ENCODE data around the gene TTC34.
A peak's percentile ranks its signal among the peaks of the same experiment; 100 is the strongest.

TTC34 gene, protein sequence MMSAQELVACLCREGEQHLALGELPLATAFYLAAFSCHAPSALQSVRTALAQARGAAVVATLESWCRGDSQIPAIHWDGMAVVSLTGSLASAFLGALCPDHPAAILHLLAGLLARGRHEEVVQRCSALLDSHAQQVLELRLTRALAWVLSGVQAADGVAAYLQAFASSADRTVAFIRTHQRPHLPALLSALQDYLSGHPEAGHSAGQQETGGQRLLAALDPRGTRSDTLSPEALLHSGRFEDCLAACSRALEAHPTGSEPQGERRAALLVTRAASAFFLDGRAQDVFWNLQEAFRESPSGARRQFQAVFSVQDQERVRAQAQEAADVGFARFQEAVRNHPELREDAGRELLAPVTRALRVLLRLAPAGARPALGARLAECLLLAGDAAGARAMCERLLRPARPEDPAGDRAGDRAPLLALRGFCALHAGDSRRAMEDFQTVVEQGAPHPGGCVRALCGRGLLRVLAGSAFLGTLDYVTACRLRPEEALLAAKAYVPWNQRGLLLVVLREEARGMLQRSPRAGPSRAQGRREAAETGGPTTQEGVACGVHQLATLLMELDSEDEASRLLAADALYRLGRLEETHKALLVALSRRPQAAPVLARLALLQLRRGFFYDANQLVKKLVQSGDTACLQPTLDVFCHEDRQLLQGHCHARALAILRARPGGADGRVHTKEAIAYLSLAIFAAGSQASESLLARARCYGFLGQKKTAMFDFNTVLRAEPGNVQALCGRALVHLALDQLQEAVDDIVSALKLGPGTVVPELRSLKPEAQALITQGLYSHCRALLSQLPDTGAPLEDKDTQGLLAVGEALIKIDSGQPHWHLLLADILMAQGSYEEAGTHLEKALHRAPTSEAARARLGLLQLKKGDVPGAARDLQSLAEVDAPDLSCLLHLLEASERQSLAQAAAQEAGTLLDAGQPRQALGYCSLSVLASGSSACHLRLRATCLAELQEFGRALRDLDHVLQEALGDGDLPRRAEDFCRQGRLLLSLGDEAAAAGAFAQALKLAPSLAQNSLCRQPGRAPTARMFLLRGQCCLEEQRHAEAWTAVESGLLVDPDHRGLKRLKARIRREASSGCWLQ

DNA sequence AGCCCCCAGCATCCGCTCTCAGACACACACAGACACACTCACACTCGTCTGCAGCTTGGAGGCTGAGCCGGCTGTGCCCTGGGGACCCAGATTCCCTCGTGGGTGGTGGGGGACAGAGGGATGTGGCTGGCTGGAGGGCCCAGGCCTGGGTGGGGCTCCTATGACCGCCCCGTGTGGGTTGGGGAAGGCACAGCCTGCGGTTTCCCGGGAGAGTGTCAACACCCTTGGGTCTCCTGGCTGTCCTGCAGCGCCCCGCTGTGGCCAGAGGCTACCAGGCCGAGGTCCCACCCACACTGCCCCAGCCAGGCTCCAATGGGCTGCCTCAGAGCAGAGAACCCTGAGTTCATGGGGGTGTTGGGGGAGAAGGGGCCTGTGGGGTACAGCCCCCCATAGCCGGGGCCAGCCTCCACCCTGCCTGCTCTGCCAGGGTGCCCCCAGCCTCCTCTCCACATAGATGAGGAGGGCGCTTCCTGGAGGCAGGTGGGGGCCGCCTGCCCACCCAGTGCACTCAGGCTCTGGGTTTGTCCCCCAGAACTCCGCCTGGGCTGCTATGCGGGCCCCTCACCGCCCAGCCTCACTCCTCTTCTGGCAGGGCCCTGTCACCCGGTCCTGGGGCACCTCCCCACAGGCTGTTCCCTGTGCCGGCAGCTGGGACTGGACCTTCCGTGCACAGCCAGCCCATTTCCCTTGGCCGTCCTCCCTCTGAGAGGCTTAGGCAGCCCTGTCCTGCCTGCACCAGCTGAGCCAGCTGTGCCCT, at the start of gene TTC34:
TSS of gene TTC34 (minus strand) at position 159 of the 757 bp plus-strand sequence. CDS start 866 bp downstream, outside the sequence.
- peak; percentile 41 for DNase-seq

DNA sequence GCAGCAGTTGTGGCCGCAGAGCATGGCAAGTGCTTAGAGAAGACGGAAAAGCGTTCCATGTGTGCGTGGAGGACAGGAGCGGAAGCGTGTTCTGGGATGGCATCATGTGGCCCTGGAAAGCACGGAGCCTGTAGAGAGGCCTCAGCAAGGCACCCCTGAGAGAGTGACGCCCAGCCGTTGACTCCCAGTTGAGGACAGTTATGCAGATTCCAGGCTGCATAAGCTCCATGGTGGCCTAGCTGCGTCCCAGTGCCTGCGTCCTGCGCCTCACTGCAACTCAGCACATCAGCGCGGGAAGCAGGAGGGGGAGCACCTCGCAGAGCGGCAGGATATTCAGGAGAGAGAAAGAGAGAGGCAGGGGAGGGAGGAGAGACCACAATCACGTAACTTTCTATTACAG, 49.0 kb upstream of the TTC34 start:
- no peak for DNase-seq

DNA sequence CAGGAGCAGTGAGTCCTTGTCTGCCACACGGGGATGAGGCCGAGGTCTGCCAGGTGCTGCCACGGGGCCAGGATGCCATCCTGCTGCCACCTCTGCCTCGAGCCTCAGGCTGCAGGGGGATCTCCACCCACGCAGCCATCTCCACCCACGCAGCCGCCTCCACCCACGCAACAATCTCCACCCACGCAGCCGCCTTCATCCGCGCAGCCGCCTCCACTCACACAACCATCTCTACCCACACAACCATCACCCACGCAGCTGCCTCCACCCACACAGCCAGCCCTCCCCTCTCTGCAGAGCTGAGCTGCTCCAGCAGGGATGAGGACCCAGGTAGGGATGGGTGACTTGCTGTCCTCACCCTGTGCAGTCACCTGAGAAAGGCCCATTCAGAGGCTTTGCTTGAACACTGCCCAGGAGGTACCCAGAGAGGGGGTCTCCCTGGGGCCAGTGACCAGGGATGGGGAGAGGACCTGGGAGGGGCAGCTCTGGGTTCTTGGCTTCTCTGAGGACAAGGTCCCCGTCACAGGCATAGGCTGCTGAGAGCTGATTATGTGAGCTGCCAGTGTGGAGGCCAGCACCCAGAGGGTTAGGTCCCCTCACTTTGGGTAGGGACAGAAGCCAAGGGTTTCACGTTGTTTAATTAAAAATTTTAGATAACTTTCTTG, 46.6 kb upstream of the TTC34 start:
- DNase-seq = no peak

DNA sequence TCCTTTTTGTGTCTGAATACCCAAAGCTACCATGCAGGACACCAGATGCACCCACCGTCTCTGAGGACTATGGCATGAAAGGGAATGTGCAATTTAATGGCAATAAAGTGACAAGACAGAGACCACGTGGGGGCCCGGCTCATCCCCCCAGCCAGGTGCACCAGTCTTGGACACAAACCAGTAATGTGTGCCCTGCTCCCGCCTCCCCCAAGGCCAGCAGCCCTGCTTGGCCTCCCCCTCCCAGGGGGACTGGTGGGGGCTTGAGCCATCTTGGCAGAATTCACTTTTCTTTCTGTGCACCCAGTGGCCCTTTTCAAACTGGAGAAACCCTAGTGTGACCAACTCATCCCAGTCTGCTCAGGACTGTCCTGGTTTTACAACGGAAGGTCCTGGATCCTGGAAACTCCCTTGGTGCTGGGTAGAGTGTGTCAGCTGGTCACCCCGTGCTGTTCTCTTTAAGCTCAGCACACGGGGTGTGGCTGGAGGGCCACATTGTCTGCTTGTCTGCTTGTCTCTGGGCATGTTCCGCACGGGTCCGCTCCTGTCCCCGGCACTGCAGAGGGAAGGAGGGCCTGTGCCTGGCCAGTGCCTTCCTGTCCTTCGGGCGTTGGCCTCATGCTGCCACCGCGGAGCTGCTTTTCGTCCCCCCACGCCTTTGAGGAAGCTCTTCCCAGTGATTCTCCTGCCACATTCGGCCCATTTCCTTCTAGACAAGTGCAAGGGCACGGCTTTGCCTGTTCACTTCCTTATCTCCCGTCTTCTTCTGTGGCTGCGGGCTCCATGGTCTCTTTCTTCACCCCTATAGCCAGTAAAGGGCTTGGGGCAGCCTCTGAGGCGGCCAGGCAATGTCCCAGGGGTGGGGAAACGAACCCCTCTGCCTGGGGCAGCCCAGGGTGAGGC, 45.8 kb upstream of the TTC34 start:
- no peak for DNase-seq

DNA sequence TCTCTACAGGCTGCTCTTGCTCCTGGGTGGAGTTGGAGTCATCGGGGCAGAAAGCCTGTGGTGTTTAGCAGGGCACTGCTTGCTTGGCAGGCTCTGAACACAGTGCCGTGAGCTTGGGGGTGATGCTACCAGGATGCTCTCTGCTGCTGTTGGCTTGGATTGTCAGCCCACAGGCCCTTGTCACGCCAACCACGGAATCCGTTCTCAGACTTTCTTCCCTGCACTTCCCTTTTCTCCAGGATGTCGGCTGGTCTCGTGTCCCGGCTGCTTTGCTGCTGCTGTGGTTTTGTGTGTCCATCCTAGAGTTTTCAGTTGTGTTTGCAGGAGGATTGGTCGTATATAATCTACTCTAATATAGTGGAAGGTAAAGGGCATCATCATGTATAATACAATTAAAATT, 44.4 kb upstream of the TTC34 start:
- no peak for DNase-seq

DNA sequence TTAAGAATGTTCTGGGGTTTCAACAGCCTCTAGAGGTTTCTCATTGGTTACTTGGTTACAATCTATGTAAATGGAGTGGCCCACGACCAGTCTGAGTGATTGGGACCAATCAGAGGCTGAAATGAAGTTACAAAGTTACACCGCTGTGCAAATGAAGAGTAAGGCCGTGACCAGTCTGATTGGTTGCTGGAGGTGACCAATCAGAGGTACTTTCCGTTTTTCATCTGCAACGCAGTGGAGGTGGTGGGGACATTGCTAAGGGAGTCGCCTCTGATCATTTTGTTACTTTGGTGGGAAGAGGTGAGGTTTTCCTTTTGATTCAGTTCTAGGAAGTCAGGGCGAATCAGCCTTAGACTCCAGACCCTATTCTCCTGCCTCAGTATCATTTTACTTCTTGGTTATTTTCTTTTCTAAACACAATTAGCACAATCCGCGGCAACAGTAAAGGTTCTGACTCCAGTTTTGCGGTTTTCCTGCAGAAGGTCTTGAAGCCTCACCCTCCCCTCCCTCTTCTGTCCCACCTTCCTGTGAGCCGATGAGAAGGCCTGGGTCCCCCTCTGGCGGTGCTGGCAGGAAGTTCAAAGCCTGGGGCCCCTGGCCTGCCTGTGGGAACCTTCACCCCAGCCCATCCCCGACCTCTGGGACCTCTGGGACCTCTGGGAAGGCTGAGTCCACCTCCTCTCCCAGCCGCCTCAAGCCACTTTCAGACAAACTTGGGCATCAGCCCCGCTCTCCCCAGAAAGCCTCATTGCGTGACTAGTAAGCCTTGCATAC, 38.7 kb upstream of the TTC34 start:
- peak; percentile 61 for DNase-seq

DNA sequence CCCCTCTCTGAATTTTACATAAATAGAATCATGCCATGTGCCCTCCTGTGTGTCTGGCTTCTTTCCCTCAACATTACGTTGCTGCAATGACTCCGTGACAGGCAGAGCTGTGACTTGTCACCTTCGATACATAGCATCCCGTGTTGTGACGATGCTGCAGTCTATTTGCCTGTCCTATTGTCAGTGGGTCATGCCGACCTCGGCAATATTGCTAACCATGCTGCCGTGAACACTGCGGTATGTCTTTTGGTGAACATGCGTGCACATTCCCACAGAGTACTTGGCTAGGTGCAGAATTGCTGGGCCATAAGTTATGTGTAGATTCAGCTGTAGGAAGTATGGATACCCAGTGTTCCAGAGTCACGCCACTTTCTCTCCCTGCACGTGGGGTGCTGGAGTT, 36.3 kb upstream of the TTC34 start:
- DNase-seq = no peak

DNA sequence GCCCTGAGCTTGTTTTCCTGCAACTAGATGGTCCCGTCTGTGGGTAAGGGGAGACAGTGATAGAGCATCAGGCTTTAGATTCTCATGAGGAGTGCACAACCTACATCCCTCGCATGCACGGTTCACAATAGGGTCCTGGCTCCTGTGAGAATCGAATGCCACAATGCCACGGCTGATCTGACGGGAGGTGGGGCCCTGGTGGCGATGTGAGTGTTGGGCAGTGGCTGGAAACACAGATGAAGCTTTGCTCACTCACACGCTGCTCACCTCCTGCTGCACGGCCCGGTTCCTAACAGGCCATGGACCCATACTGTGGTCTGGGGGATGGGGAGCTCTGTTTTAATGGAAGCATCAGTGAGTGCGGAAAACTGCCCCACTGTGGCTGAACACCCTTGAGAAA, 35.8 kb upstream of the TTC34 start:
- no peak for DNase-seq

DNA sequence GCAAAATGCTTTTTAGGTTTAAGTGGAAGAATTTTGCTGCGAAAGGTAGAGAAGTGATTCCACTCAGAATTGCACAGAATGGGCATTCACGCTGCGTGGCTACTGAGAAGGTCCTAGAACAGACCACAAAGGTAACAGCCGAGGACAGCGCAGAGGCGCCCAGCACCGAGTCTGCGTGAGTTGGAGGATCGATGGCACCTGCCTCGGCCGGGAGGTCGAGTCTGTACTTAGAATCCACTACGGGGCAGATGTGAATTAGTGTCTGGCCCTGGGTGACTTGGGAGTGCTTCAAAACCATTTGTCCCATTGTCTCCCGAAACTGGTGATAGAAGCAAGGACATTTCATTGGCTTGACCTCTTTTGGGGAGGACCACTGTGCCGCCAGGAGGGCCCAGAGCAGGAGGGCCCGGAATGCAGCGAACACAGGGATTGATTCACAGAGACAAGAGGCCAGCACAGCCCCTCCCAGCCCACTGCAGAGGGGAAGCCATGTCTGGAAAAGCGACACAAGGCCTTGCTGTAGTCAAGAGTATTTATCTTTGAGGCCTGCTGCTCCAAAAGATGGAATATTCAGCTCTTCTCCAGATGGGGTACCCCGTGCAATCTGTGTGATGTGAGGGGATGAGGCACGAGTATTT, 35.0 kb upstream of the TTC34 start:
- no peak for DNase-seq

DNA sequence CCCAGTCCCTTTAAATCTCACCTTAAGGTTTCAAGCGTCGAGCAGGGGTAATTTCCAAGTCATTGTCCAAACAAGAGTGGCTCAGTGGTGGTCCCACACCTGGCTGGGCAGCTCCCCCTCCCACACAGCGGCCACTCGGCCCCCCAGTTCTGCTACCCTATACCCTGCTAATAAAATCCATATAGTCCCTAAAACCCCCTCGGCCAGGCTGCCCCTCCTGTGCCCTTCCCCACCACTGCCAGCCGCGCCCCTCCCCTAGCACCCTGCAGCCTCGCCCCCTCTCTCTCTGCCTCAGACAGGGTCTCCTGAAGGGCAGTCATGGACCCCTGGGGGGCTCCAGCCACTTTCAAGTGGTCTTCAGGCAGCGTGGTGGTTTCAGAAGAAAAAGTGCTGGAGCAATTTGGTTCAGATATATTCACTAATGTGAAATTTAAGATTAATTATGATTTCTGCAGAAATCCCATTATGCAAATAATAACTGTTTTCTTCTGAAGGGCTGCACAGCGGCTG, 34.2 kb upstream of the TTC34 start:
- DNase-seq = no peak

DNA sequence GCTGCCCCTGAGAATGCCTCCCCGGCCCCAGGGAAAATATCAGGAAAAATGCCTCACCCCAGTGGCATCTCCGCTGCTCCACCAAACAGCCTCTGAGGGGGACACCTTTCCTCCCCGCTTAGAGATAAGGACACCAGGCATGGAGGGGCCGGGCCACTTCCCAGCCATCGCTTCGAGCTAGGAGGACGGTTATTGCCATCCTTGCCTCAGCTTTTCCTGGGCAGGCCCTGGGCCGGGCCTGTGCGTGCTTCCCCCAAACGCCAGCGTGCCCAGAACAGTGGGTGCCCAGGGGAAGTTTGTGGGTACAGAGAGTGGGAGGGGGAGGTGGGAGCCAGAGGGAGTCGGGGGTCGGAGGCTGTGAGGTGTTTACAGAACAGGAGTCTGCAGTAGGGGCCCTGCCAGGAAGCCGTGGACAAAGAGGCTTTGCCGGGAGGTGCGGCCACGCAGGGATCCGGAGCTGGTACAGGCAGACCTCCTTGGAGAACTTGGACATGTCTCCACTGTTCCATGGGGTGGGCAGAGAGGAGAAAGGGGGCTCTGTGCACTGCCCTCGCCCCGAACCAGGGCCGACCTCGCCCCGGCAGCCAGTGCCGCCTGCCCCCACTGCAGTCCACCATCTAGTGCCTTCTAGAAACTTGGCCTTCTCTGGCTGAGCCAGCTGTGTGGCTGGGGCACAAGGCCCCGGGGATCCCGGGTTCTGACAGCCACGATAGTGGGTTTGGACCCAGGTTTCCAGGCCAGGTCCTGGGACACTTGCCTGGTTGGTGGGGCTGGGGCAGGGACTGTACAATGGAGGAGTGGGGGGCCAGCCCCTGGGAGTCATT, 33.5 kb upstream of the TTC34 start:
- DNase-seq = no peak

DNA sequence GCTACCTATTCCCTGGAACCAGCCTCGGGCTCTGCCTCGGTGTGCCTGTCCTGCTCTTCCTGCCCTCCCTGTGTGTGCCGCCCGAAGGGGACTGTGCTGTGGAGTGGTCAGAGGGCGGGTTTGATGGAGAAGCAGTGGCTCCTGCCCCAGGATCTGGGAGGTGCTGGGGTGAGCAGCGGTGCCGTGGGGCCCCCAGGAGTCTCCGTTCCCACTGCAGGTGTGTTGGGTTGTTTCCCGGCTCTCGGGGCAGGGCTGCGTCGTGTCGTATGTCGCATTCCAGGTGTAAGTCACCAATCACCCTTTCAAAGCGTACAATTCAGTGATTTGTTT, 32.6 kb upstream of the TTC34 start:
- DNase-seq = no peak

DNA sequence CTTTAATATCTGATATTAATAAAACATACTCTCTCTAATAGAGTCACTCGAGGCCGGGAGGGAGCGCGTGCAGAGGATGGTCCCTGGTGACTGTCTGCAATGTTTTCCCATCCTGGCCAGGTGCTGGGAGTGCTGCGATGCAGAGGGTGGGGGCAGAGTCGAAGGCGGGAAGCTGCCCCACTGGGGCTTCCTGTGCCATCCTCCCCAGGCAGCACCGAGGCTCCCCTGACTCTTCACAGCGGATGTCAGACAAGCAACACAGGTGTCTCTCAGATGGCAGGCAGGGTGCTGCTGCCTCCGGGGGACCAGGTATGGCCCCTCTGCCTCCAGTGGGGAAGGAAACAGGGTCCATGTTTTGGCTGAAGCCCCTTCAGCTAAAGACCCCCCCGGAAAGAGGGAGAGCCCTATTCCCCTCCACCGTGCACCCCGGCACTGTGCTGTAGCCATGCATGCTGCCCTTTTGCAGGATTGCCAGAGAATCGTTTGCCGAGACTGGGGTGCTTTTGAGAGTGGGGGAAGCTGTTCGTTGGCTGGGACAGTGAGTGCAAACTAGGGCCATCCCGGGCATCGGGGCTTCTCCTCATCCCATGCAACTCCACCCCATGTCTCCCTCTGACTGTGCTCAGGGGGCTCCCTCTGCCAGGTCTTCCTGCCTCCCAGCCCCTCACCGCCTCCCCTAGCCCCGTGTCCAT, 32.1 kb upstream of the TTC34 start:
- DNase-seq = no peak

DNA sequence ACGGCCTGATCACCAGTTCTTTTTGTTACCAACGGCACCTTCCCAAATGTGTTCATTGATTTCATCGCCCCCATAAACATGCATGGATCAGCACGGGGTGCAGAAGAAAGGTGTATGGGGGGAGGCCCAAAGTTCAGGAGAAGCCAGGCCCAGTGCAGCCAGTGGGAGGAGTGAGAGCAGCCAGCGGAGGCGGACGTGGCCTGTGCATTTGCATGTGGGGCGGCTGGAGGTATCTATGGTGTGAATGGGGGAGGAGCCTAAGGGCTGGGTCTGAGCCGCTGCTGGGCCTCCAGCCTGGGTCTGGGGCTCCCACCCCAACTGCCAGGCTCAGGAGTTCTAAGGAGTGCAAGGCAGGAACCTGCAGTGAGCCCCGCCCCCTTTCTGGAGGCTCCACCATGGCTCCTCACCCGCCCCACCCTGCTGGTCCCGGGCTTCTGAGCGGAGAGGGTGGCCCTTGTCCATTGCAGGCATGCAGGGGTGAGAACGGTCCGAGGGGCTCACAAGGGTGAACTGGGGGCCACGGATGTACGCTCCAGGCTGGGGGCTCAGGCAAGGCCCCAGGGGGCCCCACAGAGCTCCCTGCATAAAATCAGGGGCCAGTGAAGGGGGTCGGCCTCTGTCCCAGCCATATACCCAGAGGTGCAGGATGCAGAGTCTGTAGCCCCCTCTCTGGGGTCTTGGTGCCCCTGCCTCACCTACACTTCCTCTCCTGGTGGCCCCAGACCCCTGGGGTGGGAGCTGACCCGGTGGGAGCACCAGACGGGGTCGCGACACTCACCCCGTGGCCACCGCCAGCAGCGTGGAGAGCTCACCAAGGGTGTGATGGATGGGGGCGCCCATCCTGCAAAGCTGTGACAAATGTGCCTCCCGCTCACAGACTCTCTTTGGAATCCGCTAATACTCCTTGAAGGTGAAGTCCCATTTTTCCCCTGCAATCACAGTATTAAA, 31.3 kb upstream of the TTC34 start:
- DNase-seq = no peak

DNA sequence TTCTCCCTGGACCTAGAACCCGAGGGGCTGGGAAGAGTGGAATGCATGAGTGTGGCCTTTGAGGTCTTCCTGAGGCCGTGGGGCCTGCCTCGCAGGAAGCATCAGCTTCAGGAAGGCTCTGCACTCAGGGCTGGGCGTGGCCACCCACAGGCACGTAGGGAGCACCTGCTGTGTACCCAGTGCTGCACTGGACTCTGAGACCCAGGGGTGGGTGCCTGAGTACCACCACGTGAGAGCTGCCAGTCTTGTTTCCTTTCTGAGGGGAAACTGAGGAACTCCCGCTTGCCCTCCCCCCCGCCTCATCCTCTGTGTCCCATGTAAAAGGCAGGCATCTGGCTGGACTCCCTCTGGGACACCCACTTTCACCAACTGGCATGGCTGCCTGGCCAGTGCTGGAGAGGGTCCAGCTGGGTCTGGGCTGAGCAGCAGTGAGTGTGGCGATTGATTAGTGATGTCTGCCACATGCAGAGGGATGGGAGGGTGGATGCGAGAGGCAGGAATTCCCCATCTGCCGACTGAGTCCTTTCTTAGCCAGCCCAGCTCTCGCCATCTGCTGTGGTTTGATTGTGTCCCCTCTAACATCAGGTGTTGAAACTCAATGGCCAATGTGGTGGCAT, 30.2 kb upstream of the TTC34 start:
- DNase-seq = no peak

DNA sequence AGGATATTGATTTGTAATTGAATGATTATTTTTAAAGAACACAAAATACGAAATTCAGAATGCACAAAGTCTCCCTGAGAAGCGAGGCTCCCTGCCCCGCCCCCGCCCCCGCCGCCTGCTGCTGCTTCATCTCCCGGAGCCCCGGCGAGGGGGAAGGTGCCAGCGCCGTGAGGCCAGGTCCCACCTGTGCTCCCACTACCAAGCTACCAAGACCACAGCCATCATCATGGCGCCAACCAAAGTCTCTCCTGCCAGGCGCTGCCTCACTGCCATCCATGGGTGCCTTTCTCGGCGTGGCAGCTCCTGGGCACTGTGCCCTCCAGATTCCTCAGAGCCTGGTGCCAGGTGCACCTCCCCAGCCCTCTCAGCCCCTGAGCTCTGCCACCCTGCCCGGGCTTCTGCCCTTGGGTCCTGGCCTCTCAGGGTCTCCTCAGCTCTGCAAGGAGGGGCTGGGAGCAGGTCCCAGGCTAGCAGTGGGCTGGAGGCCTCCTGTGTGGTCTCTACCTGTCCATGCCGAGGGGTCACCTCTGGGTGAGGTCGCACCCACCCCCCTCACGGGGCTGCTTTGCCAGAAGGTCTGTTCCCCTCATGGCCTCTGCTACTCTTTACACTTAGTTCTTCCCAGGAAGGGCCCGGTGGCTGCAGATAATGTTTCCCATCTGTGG, 29.4 kb upstream of the TTC34 start:
- no peak for DNase-seq
